Activated CD4-positive, alpha-beta T cell treated with anti-CD3 and anti-CD28 coated beads for 48 hours (primary cell): ENCODE measurements around the gene RPL9.
"Not testable (repeated sequence)": the region's sequence is repeated elsewhere in the genome, so short reads cannot be mapped to it uniquely, and the experiment has no call there.

Experiments
- DNase-seq: peaks from one replicate; pipeline ENCODE4 v3.0.0-alpha.2; 2020

Gene RPL9

GRCh38 chr4:39458505-39459300 lies at the start of gene RPL9, which contains the start of gene LIAS:
TSS of gene RPL9 (minus strand) at chr4:39458922. CDS start at chr4:39458439, 483 bp downstream.
TSS of gene LIAS (plus strand) at chr4:39459056. CDS start at chr4:39459118, 62 bp downstream.
- peak; percentile 95 for DNase-seq

DNA sequence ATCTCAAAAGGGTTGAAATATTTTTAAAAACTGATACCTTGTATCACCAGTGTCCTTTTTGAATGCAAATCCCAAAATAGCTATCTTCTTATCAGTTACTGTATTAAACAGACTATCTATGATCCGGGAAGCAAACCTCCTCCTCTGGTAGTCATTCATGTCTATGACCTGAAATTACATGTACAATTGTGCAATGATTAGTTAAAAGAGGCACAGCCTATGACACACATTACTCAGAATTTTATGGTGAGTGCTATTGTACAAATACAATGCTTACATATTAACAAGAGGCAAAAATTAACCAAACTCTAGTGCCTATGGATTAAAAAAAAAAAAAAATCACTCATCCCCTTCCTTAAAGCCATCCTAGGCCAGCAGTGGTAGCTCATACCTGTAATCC lies 46.9 kb upstream of the RPL9 start:
- no peak for DNase-seq

GRCh38 chr4:39504538-39504937 lies 45.8 kb upstream of the RPL9 start:
- no peak for DNase-seq

DNA sequence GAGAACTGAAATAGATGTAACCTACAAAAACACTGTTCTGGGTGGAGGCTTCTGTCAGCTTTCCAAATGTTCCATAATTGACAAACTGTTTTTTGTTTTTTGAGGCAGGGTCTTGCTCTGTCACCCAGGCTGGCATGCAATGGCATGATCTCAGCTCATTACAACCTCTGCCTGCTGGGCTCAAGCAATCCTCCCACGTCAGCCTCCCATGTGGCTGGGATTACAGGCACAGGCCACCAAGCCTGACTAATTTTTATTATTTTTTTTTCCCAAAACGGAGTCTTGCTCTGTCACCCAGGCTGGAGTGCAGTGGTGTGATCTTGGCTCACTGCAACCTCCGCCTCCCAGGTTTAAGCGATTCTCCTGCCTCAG lies 43.9 kb upstream of the RPL9 start:
- DNase-seq = not testable (repeated sequence)

DNA sequence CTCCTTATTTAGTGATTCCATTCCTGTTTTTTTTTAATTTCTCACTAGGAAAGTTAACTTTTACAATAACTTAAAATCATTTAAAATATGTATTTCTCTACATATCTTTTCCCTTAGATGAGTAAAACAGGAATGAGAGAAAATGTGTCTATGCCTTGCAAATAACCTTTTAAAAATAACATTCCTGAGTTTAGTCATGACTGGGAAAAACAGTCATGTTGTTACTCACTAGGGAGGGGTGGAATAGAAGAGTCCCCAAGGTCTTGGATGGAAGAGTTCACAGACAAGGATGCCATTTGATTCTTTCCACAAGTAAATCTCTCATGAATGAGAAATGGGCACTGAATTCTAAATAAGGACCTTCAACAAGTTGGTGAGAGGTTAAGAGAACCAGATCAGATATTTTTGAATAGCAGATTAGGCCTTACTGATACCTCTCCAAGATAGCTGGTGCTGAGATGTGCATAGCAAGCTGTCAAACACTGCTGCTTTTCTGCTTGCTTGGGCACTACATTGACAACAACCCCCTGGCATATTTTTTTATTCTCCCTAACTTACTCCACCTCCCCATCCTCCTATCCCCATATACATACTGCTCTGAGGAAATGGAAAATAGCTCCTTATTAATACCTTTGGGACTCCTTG lies 43.4 kb upstream of the RPL9 start:
- DNase-seq = no peak

DNA sequence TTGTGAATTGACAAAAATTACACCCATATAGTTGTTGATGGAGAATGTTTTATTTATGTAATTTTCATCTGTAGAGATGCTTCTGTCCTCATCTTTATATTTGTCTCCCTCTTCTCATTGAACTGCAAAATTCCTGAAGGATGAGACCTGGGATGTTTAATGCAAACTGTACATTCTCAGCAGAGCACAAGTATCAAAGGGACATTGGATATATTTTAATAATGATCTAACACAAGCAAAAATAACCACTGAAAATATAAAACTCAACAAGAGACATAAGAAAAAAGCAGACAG lies 40.0 kb upstream of the RPL9 start:
- DNase-seq = no peak

DNA sequence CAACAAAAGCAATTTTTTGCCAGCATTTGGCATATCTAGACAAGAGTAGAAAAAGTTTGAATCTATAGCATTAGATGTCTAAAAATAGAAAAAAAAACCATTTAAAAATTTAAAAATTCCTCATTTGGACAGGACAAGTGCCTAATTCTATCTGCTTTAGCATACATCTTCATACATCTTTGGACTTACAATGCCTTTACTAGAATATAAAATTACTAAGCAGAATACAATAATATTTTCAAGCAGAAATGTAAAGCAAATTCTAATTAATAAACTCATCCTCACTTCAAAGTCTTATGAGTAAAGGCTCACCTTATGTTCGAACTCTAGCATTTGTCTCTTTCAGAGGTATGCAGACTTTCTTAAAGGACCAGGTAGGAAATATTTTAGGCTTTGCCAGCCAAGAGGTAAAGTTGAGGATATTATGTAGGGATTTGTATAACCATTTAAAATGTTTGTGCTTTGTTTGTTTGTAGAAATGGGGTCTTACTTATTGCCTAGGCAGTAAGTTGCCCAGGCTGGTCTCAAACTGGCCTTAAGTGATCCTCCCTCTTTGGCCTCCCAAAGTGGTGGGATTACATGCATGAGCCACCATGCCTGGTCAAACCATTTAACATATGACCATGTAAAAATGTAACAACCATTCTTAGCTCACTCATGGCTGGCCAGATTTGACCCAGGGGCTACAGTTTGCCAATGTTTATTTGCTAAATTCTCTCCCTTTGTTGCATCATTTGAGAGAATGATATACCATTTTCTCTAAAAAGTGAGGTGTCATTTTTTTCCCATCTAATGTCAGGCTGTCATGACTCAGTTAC lies 39.4 kb upstream of the RPL9 start:
- no peak for DNase-seq

DNA sequence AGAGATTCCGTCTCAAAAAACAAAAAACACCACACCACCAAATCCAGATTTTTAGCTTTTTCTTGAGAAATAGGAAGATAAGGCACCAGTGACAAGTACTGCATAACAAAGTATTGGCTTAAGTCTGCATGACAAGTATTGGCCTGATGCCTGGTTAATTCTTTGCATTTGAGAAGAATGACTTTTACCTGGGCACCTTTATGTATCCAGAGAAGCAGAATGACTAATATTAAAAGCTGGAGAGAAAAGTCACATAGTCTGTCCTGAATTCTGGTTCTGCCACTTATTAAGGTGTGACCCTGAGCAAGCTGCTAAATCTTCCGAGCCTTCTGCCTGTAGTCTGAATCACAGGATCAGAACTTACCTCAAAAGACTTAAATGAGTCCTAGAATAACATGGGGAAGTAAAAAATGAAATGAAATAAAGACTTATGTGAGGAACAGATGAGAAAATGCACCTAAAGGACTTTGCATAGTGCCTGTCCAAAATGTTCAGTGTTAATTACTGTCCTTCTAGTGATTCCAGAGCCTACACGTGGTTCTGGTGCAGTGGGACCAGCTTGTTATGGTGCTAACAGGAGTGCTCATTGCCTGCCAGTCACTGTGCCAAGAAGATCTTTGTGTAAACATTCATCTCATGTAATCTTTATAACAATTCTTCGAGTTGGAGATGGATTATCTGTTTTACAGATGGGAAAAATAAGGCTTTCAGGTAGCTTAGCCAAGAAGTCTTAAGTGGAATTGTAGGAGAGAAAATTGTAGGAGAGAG lies 36.9 kb upstream of the RPL9 start:
- DNase-seq = no peak

DNA sequence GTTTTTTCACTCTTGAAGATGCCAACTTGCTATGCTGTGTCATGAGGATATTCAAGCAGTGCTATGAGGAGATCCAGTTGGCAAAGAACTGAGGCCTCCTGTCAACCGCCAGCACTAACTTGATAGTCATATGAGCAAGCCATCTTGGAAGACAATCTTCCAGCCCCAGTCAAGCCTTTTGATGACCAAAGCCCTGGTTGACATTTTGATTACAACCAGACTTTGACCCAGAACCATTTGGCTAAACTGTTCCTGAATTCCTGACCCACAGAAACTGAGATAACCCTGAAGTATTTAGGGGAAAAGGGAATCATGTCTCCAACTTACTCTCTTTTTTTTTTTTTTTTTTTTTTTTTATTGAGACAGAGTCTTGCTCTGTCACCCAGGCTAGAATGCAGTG lies 35.6 kb upstream of the RPL9 start:
- no peak for DNase-seq

DNA sequence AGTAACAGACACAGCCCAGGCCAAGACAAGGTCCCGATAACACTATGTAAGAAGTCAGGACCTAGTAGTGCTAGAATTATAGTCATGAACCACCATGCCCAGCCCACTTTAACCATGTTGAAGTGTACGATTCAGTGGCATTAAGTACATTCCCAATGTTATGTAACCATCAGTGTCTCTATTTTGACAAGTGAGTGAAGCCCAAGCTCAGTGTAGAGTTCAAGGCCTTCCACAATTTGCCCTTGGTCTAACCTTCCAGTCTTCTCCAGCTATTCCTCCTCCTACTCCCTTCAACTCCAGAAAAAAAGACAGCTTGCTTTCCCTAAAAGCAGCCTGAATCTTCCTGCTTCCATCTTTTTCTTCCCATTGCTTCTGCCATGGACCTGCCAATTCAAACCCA lies 31.6 kb upstream of the RPL9 start:
- DNase-seq = no peak

DNA sequence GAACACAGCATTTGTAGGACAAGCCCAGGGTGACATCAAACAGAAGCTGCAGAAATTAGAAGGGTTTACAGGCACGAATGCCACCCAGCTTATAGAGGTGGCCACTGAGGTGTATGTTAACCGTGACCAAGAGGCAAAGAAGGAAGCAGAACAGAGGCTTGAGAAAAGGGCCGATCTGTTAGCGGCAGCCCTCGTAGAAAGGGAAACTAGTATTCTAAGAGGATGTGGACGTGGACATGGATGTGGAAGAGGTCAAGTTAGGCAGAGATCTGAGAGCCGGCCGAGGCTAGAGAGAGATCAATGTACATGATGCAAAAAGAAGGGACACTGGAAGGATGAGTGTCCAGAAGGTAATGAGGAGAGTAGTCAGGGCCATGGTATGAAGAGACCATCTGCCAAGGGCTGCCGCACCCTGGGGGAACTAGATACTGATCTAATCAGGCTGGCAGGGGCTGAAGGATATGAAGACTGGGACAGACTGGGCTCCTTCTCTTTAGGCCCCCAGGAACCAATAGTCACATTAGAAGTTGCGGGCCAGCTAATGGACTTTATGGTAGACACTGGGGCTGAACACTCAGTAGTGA lies 27.6 kb upstream of the RPL9 start:
- no peak for DNase-seq

DNA sequence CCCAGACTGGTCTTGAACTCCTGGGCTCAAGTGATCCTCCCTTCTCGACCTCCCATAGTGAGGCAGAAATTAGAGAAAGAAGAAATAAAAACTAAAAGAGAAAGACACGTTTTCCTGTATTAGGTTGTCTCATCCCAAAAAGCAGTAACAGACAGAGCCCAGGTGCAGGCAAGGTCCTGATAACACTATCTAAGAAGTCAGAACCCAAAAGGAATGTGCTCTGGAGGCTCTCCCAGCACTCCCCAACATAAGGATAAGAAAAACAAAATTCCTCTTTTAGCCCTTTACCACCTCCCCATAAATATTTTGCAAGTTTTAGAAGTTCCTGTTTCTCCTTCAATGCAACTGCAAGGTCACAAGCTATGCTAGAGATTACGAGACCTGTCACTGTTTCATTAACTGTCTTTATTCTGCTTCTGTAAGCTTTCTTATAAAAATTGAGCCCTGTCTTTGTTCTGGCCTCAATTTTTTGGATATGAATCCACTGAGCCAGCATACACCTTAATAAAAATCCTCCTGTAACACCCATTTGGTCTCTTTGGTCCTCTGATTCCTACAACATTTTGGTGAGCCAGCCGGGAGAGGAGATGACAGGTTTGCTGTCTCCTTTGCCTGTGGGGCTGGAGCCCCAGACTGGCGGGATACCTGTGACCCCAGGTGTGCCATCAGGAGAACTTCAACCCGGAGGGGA lies 26.0 kb upstream of the RPL9 start:
- DNase-seq = no peak

DNA sequence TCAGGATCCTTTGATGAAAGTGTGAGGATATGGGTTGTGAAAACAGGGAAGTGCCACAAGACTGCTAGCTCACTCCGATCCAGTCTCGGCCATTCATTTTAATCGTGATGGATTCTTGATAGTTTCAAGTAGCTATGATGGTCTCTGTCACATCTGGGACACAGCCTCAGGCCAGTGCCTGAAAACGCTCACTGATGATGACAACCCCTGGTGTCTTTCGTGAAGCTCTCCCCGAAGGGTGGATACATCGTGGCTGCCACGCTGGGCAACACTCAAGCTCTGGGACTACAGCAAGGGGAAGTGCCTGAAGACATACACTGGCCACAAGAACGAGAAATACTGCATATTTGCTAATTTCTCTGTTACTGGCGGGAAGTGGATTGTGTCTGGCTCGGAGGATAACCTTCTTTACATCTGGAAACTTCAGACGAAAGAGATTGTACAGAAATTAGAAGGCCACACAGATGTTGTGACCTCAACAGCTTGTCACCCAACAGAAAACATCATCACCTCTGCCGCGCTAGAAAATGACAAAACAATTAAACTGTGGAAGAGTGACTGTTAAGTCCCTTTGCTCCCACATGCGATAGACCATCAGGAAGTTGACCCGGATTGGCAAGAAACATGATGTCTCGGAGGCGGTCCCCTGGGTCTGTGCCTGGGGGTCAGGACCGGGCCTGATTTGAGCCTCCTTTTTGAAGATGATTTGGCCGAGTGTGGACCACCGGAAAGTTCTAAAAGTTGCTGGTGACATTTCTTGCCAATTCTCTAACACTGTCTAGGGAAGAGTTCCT lies 22.4 kb upstream of the RPL9 start:
- no peak for DNase-seq

DNA sequence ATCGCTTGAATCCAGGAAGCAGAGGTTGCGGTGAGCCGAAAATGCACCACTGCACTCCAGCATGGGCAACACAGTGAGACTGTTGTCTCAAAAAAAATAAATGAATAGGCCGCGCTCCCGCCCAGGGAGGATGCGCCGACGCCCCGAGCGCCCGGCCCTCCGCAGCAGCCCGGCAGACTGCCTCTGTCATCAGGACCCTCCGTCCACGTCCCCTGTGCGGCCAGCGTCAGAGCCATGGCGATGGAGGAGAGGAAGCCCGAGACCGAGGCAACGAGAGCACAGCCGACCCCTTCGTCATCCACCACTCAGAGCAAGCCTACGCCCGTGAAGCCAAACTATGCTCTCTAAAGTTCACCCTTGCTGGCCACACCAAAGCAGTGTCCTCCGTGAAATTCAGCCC lies 21.5 kb upstream of the RPL9 start:
- no peak for DNase-seq

DNA sequence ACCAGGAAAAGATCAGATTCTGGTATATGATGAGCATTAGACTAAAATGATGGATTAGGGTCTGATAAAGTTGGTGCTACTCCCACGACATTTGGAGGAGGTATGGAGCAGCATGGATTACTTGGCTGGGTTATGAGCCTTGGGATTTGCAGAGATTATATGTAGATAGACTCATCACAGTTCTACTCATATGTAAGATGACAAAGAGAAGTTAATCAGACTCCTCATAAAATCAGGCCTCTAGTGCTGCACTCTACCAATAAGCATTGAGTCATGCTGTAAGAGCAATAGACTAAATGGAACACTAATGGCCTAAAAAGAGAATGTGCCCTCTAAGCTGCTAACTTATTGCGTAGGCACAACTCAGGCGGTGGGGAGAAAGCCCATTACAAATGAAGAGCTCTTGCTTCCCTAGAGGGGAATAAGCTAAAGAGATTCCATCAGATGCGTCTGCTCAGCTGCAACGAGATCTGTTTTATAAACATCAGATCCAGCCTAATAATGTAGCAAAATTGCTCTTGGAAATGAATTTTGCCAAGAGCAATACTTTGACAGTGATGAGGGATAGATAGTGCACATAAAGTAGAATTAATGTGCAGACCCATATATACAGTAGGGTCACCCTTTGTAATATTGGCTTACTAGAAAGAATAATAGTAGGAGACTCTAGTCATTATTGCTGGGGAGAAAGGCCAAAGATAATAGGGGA lies 17.6 kb upstream of the RPL9 start:
- no peak for DNase-seq

GRCh38 chr4:39472396-39472795 lies 13.7 kb upstream of the RPL9 start:
- DNase-seq = no peak

DNA sequence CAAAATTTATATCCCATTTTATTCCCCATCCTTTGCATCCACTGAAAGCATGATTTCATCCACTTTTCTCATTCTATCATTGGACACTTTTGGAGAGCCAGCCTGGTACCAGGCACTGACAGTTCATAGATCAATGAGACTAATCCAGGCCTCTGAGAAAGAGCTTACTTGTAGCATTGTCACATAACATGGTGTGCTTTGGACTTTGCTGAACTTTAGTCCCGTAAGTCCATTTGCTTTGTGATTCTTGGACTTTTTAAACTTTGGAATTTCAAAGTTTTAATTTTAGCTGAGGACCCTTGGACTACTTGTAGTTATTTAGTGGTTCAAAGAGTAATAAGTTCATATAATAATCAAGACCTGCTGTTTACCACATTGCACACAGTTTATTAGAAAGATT lies 11.7 kb upstream of the RPL9 start:
- no peak for DNase-seq

GRCh38 chr4:39469429-39470077 lies 10.8 kb upstream of the RPL9 start:
- DNase-seq = peak; percentile 11

- DNase-seq = no peak
Observed at GRCh38 chr4:39467464-39467863, 8.7 kb upstream of the RPL9 start.

- DNase-seq = no peak
Observed at GRCh38 chr4:39466747-39467146, 8.0 kb upstream of the RPL9 start.
